Peyer's patch (tissue), 4 donors: Measurements from ENCODE around the gene BMPR1A. TPM values are rescaled to one million over a fixed set of nuclear protein-coding genes. Genes with fewer than 3 reads are reported as not detected.

Experiments
- DNase-seq, 3 donors: peaks; one replicate each; pipeline ENCODE4 v3.0.0-alpha.2; 2017 to 2019
- H3K27ac ChIP-seq, 4 donors: fragments of 200-600 bp; sonication (generic); one replicate each; pipeline ENCODE4 v1.5.1; 2016 to 2019
- H3K27me3 ChIP-seq, 2 donors: fragments of 200-600 bp; sonication (generic); one replicate each; pipeline ENCODE4 v1.5.1; 2019
- H3K36me3 ChIP-seq, 3 donors: fragments of 200-600 bp; sonication (generic); one replicate each; pipeline ENCODE4 v1.5.1; 2016 to 2019
- H3K4me1 ChIP-seq, 4 donors: fragments of 200-600 bp; sonication (generic); one replicate each; pipeline ENCODE4 v1.5.1; 2016 to 2019
- H3K4me3 ChIP-seq, 4 donors: fragments of 200-600 bp; sonication (generic); 1 replicate in 3 of 4; 2 replicates in 1 of 4; pipeline ENCODE4 v1.5.1; 2016 to 2019; ENCODE audit warnings: mild to moderate bottlenecking in 1 of 4
- H3K9me3 ChIP-seq, 4 donors: fragments of 200-600 bp; sonication (generic); one replicate each; pipeline ENCODE4 v1.5.1; 2016 to 2019; ENCODE audit warnings: mild to moderate bottlenecking in 1 of 4
- POLR2A ChIP-seq, 2 donors: fragments of 450-650 bp; IDR thresholded peaks; one replicate each; pipeline ENCODE4 v1.5.1; 2017; ENCODE audit warnings: antibody characterized with exemption in 2 of 2, mild to moderate bottlenecking in 2 of 2, moderate library complexity in 2 of 2
- total RNA-seq, 4 donors: library from RNA; depleted of rRNA; stranded (reverse); fragments of >200 nt; gene quantifications; one replicate each; pipeline ENCODE4 v1.1.0, GENCODE V29; 2016
- TF ChIP-seq, protein P1 (sequence below), 6 experiments: fragments of 450-650 bp in 4 of 6; fragments of 200-600 bp in 2 of 6; sonication (generic) in 1 of 6; IDR thresholded peaks; one replicate each; pipeline ENCODE4 v1.5.1; 2017 to 2019; ENCODE audit warnings: antibody characterized with exemption in 6 of 6, mild to moderate bottlenecking in 3 of 6, moderate library complexity in 1 of 6

Gene BMPR1A
- total RNA-seq, 4 donors from 2014 or later: 17.1 to 40.1 (median 24.9) TPM

DNA sequence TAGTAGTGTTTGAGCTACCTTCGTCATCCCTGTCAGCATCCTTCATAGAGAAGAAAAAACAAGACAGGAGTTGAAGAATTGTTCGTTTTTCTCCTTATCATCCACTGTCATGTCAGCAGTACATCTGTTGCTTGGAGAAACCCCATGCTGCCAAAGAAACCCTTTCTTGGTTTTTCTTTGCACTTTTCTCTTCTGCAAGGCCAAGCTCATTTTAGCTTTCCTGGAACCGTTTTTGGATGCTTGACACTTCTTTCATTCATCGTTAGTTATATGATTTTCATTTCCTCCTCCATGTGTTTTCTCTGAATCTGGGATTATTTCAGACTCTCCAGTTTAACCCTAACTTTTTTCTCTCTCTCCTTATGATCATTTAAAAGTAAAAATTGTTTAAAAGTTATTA, 142.1 kb downstream of the BMPR1A start:
- no peak overlapping the region for H3K27ac ChIP-seq

DNA sequence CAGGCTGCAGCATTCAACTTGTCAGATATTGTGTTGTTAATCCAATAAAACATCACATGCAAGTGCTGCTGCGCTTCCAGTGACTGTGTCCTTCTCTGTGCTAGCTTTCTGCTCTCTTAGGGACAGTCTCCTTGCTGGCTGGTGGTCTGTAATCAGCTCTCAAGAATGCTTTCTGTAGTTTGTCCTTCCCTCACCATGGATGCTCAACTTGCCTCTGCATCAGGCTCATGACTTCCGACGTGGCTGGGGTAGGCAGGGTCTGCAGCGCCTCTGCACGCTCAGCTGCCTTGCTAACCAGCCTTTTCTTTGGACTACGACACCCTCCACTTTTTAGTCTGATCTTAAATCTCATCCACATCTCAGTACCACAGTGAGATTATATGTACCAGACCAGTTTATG, 142.7 kb downstream of the BMPR1A start:
- H3K27ac ChIP-seq: no peak overlapping the region
- no peak for DNase-seq

More for the DNA sequence above, 142.1 kb downstream of the BMPR1A start:
- Histone ChIP-seq H3K4me1 (no peaks in the 10 kb centered on the region), H3K4me3 (no peak overlapping the region), H3K27me3 (no peaks in the 10 kb centered on the region), H3K36me3 (peaks cover 0 to 29% (median 0%) of the 10 kb centered on the region in 3 donors), H3K9me3 (no peaks in the 10 kb centered on the region)
- TF ChIP-seq, protein P1, sequence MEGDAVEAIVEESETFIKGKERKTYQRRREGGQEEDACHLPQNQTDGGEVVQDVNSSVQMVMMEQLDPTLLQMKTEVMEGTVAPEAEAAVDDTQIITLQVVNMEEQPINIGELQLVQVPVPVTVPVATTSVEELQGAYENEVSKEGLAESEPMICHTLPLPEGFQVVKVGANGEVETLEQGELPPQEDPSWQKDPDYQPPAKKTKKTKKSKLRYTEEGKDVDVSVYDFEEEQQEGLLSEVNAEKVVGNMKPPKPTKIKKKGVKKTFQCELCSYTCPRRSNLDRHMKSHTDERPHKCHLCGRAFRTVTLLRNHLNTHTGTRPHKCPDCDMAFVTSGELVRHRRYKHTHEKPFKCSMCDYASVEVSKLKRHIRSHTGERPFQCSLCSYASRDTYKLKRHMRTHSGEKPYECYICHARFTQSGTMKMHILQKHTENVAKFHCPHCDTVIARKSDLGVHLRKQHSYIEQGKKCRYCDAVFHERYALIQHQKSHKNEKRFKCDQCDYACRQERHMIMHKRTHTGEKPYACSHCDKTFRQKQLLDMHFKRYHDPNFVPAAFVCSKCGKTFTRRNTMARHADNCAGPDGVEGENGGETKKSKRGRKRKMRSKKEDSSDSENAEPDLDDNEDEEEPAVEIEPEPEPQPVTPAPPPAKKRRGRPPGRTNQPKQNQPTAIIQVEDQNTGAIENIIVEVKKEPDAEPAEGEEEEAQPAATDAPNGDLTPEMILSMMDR (IDR thresholded peaks at IDR 0.05): no peak
- no peak for TF ChIP-seq POLR2A (IDR thresholded peaks at IDR 0.05)
- DNase-seq: no peak

DNA sequence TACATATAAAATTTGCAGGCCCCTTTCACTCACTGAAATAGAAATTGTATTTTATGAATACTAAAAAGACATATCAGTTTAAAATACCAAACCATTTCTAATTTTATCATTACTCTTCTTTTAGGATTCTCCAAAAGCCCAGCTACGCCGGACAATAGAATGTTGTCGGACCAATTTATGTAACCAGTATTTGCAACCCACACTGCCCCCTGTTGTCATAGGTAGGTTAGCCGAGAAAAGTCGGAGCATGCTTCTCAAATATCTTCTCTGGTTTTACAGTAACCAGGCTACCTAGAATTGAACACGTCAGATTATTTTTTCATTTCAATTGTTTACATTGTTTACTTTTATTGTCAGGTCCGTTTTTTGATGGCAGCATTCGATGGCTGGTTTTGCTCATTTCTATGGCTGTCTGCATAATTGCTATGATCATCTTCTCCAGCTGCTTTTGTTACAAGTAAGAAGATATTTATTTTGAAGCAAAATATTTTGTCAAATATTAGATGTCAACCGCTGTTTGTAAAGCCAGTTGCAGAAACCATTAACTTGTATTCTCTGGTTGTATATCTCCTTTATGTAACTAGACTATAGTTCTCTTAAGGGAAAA, 143.4 kb downstream of the BMPR1A start:
- DNase-seq: peak in 2 of 3 donors; percentile 49 to 83
- Histone ChIP-seq H3K4me3 (no peak overlapping the region), H3K36me3 (peaks cover 0 to 40% (median 0%) of the 10 kb centered on the region in 3 donors), H3K27me3 (no peaks in the 10 kb centered on the region), H3K9me3 (no peaks in the 10 kb centered on the region), H3K27ac (no peak overlapping the region), H3K4me1 (no peaks in the 10 kb centered on the region)
- TF ChIP-seq POLR2A (IDR thresholded peaks at IDR 0.05): no peak
- TF ChIP-seq, protein P1 (IDR thresholded peaks at IDR 0.05): peak; percentile 39 to 92 (median 73)

More for the DNA sequence above, 142.7 kb downstream of the BMPR1A start:
- H3K4me3 ChIP-seq: no peak overlapping the region
- peaks cover 0 to 34% (median 0%) of the 10 kb centered on the region in 3 donors for H3K36me3 ChIP-seq
- no peaks in the 10 kb centered on the region for H3K4me1 ChIP-seq
- TF ChIP-seq POLR2A (IDR thresholded peaks at IDR 0.05): no peak
- TF ChIP-seq, protein P1 (IDR thresholded peaks at IDR 0.05): no peak
- no peaks in the 10 kb centered on the region for H3K27me3 ChIP-seq
- H3K9me3 ChIP-seq: no peaks in the 10 kb centered on the region

DNA sequence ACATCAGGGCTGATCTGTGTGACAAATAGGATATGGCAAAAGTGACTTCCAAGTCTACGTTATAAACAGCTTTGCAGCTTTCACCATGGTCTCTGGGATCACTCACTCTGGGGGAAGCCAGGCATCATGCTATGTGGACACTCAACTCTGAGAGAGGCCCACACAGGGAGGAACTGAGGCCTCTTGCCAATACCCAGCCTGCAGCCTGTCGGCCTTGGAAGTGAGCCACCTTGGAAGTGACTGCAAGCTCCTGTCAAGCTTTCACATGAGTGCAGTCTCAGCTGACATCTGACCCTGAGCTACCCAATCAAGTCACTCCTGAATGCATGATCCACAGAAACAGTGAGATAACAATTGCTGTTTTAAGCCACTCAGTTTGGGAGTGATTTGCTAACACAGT, 144.5 kb downstream of the BMPR1A start:
- TF ChIP-seq, protein P1 (IDR thresholded peaks at IDR 0.05): no peak
- no peak for TF ChIP-seq POLR2A (IDR thresholded peaks at IDR 0.05)
- Histone ChIP-seq H3K9me3 (no peaks in the 10 kb centered on the region), H3K4me1 (no peaks in the 10 kb centered on the region), H3K36me3 (peaks cover 0 to 40% (median 0%) of the 10 kb centered on the region in 3 donors), H3K4me3 (no peak overlapping the region), H3K27ac (peak overlapping the region in 1 of 4 donors; percentile 27), H3K27me3 (no peaks in the 10 kb centered on the region)
- DNase-seq: no peak

DNA sequence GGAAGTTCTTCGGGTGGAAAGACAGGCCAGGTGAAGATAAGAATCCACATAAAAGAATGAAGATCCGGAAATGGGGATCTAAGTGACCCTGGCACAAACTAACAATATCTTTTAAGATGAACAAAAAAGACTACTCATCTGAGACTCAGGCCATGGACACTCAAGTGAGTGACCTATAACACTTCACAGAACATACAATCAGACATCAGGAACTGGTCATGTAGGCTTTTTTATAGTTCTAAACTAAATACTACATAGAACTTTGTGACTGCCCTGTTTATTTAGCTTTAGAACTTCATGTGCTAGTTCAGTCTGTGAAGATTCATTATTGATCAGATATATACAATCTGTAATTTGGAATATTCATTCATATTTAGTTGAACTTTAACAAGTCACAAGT, 148.2 kb downstream of the BMPR1A start:
- H3K4me1 ChIP-seq: no peaks in the 10 kb centered on the region
- H3K4me3 ChIP-seq: no peak overlapping the region
- no peak overlapping the region for H3K27ac ChIP-seq
- H3K9me3 ChIP-seq: no peaks in the 10 kb centered on the region
- no peaks in the 10 kb centered on the region for H3K27me3 ChIP-seq
- TF ChIP-seq, protein P1 (IDR thresholded peaks at IDR 0.05): no peak
- TF ChIP-seq POLR2A (IDR thresholded peaks at IDR 0.05): no peak
- no peak for DNase-seq
- H3K36me3 ChIP-seq: peaks cover 0 to 48% (median 0%) of the 10 kb centered on the region in 3 donors
